K562 treated with DMSO at 1 percent for 48 hours (cell line): ENCODE measurements around the gene LRIT3. TPM values are rescaled to one million over a fixed set of nuclear protein-coding genes. Genes with fewer than 3 reads are reported as not detected.

Source experiments
- total RNA-seq: library from RNA; unstranded; fragments of 300-600 nt; gene quantifications from 2 replicates; pipeline ENCODE4 v1.2.3, GENCODE V29; 2022; ENCODE audit warnings: low replicate concordance; ENCODE audit errors: extremely low read depth

The LRIT3 gene
- total RNA-seq: not detected in 2 replicates

DNA sequence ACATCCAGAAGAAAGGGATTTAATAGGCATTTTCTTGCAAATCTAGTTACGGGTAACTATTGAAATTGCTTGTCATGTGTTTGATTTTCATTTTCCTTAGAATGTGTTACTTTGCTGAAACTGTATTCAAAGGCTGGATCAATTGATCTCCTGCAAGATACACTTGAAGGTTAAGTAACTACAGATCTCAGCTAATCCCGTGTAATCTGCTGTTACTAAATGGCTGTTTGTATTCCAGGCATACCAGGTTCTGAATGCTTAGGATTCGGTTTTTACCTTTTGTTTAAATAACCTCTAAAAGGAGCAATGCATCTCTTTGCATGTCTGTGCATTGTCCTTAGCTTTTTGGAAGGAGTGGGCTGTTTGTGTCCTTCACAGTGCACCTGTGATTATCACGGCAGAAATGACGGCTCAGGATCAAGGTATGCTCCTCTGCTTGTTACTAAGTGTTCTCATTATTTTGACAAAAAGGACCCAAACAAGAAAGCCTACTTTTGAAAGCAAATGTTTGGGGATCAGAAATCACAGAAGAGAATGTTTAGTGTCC, at the start of gene LRIT3:
TSS of gene LRIT3 (plus strand) at position 212 of the 547 bp plus-strand sequence. CDS start at position 307, 95 bp downstream.

DNA sequence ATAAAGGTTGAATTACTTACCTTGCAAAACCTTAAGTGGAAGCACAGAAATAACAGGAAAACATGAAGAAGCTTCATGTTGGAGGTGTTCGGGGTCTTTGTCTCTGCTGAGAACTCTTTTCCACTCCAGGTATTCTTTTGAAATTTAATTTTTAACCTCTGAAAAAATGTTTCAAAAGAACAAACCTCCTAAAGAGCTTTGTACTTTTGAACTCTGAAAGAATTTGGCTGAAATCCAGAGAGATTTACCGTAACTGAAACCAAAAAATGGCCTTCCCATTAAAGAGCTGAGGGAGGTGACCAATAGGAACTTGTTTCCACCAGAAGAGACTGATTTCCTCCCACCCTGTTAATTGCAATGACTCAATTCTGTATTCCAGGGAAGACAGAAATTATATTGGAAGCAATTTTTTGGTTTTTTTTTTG, 46.0 kb upstream of the LRIT3 start, which contains the start of gene CFI:
TSS of gene CFI (minus strand) at position 105 of the 425 bp plus-strand sequence. CDS start at position 77, 28 bp downstream.

GRCh38 chr4:109815151-109816081, 32.5 kb upstream of the LRIT3 start, which contains the start of gene GAR1:
TSS of gene GAR1 (plus strand) at chr4:109815762. CDS start at chr4:109816165, 403 bp downstream.

DNA sequence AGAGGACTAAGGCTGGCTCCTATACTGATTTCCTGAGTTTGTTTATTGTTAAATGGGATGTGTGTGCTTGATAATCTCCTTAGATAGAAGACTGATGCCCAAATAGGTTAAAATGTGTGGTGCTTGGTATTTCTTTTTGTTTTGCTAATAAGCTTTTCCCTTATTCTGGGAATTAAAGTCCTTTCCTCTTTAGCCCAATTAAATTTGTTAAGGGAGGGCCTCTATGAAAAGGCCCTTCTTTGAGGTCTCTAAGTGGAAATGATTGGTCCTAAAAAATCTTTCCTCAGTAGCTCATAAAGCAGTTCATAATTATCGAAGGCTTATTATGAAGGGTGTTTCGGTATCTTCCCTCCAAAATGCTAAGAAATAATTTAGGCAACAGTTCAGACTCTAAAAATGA, 20.2 kb upstream of the LRIT3 start, which contains the start of gene RRH:
TSS of gene RRH (plus strand) at position 301 of the 400 bp plus-strand sequence. CDS start at position 357, 56 bp downstream.

DNA sequence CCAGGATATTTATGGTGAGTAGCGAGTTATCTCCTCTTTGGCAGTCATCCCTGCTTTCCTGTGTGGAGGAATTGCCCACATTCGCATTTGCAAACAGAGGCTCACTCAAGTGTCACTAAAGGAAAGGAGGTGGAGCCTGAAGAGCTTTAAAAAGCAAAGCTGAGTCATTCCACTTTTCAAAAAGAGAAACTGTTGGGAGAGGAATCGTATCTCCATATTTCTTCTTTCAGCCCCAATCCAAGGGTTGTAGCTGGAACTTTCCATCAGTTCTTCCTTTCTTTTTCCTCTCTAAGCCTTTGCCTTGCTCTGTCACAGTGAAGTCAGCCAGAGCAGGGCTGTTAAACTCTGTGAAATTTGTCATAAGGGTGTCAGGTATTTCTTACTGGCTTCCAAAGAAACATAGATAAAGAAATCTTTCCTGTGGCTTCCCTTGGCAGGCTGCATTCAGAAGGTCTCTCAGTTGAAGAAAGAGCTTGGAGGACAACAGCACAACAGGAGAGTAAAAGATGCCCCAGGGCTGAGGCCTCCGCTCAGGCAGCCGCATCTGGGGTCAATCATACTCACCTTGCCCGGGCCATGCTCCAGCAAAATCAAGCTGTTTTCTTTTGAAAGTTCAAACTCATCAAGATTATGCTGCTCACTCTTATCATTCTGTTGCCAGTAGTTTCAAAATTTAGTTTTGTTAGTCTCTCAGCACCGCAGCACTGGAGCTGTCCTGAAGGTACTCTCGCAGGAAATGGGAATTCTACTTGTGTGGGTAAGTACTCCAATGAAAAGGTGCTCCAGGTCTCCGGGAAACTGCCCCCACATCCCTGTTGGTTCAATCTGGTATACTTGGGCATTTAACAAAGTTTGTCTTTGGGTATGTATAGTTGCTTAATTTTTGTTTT, 65.0 kb downstream of the LRIT3 start, which contains the start of gene EGF:
TSS of gene EGF (plus strand) at position 178 of the 890 bp plus-strand sequence. CDS start at position 631, 453 bp downstream.

Other genes with a start within 250 kb of the LRIT3 start
- not detected in 2 replicates for gene CASP6, start 144.7 kb upstream of the LRIT3 start, total RNA-seq
- not detected in 2 replicates for gene PLA2G12A, start 118.0 kb upstream of the LRIT3 start, total RNA-seq
- not detected in 2 replicates for gene CFI, start 46.1 kb upstream of the LRIT3 start, total RNA-seq
- gene GAR1, start 32.3 kb upstream of the LRIT3 start, total RNA-seq: not detected in 2 replicates
- gene RRH, start 20.1 kb upstream of the LRIT3 start, total RNA-seq: not detected in 2 replicates
- not detected in 2 replicates for gene EGF, start 64.8 kb downstream of the LRIT3 start, total RNA-seq